COR-L47 (cell line): Measurements from ENCODE around the gene CCDC107.

Source experiments
- DNase-seq: peaks from one replicate; lab custom pipeline; 2025; lab: John Stamatoyannopoulos, UW

CCDC107 gene

GRCh38 chr9:35682520-35683315 lies 24.6 kb downstream of the CCDC107 start:
- no peak for DNase-seq

GRCh38 chr9:35683323-35683722 lies 25.2 kb downstream of the CCDC107 start:
- no peak for DNase-seq

- DNase-seq, result no peak
These were observed 26.8 kb downstream of the CCDC107 start for GRCh38 chr9:35684921-35685320.

- no peak for DNase-seq
These were observed 27.4 kb downstream of the CCDC107 start for GRCh38 chr9:35685506-35685905.

- no peak for DNase-seq
These were observed 28.4 kb downstream of the CCDC107 start for GRCh38 chr9:35686222-35687203.

- DNase-seq, result no peak
These were observed 29.2 kb downstream of the CCDC107 start for GRCh38 chr9:35687306-35687705.

- DNase-seq, result no peak
These were observed 30.0 kb downstream of the CCDC107 start for GRCh38 chr9:35687972-35688557.

GRCh38 chr9:35688558-35689541 lies 30.8 kb downstream of the CCDC107 start:
- DNase-seq, result no peak

GRCh38 chr9:35689542-35690293 lies 31.6 kb downstream of the CCDC107 start, which contains the start of gene TPM2:
TSS of gene TPM2 (minus strand) at chr9:35689925. CDS start at chr9:35689817, 108 bp downstream.
- no peak for DNase-seq

- DNase-seq, result no peak
These were observed 32.2 kb downstream of the CCDC107 start for GRCh38 chr9:35690294-35690613.

GRCh38 chr9:35690614-35691333 lies 32.7 kb downstream of the CCDC107 start:
- DNase-seq, result peak; percentile 21

GRCh38 chr9:35691334-35691650 lies 33.2 kb downstream of the CCDC107 start:
- no peak for DNase-seq

- DNase-seq, result no peak
These were observed 33.7 kb downstream of the CCDC107 start for GRCh38 chr9:35691757-35692301.

GRCh38 chr9:35695943-35696401 lies 37.9 kb downstream of the CCDC107 start:
- no peak for DNase-seq

- peak; percentile 6 for DNase-seq
These were observed 38.6 kb downstream of the CCDC107 start for GRCh38 chr9:35696520-35697215.

GRCh38 chr9:35697486-35697885 lies 39.4 kb downstream of the CCDC107 start:
- no peak for DNase-seq

- DNase-seq, result no peak
These were observed 40.1 kb downstream of the CCDC107 start for GRCh38 chr9:35698231-35698630.

GRCh38 chr9:35700031-35700430 lies 41.9 kb downstream of the CCDC107 start:
- DNase-seq, result no peak

GRCh38 chr9:35700942-35701341 lies 42.9 kb downstream of the CCDC107 start:
- no peak for DNase-seq
